Suprapubic skin (tissue), 4 donors: ENCODE results near the gene C1orf167.

Experiments used
- CTCF ChIP-seq, 2 donors: fragments of 200-600 bp in 1 of 2; fragments of 450-650 bp in 1 of 2; sonication (generic) in 1 of 2; IDR thresholded peaks; one replicate each; pipeline ENCODE4 v1.5.1; 2016 to 2019; ENCODE audit warnings: antibody characterized with exemption in 2 of 2, mild to moderate bottlenecking in 1 of 2, moderate library complexity in 1 of 2
- POLR2A ChIP-seq, 2 donors: fragments of 450-650 bp; IDR thresholded peaks; one replicate each; pipeline ENCODE4 v1.6.1; 2017; ENCODE audit warnings: antibody characterized with exemption in 2 of 2, mild to moderate bottlenecking in 2 of 2, moderate library complexity in 2 of 2
- POLR2AphosphoS5 ChIP-seq, 3 donors: sonication (generic); formaldehyde crosslinking; IDR thresholded peaks; one replicate each; pipeline ENCODE4 v1.6.1; 2017; ENCODE audit warnings: antibody characterized with exemption in 3 of 3

DNA sequence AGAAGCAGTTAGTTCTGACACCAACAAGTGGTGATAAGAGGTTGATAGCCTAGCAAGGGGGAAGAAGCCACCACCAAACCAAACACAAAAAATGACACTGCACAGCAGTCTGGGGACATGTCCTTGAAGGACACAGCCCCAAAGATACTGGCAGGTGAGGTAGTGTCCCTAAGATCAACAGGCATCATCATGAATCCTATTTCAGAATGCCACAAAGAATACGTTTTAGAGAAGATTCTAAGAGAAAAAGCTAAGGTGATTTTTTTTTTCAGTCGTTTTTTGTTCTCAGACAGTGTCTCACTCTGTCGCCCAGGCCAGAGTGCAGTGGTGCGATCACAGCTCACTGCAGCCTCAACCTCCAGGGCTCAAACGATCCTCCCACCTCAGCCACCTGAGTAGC, 24.2 kb downstream of the C1orf167 start:
- no peak for TF ChIP-seq CTCF (IDR thresholded peaks at IDR 0.05)
- TF ChIP-seq POLR2A (IDR thresholded peaks at IDR 0.05): no peak
- TF ChIP-seq POLR2AphosphoS5 (IDR thresholded peaks at IDR 0.05): no peak
